Panc1 (cell line): ENCODE results near the gene MTF2. TPM values are rescaled to one million over a fixed set of nuclear protein-coding genes. Genes with fewer than 3 reads are reported as not detected.
A peak's percentile ranks its signal among the peaks of the same experiment; 100 is the strongest.

Experiments used
- ATAC-seq: fragments of 200-7000 bp; cut with Tn5 transposase; 2 replicates; pipeline ENCODE4 v1.9.1; 2020; ENCODE audit warnings: mild to moderate bottlenecking, moderate library complexity
- BruUV-seq: library from RNA; stranded (reverse); fragments of 400-500 nt; replicated peaks from 2 replicates; lab custom pipeline; 2021; lab: Mats Ljungman, UMichigan
- CTCF ChIA-PET: fragments of 300-600 bp; sonication (Branson Sonifier 250); formaldehyde crosslinking; loops from one replicate; lab custom pipeline; 2022; ENCODE audit warnings: antibody characterized with exemption; lab: Charles Lee
- POLR2A ChIA-PET: fragments of 300-600 bp; sonication (Branson Sonifier 250); formaldehyde crosslinking; loops from one replicate; lab custom pipeline; 2022; ENCODE audit warnings: antibody characterized with exemption; lab: Charles Lee
- DNase-seq: peaks from one replicate; pipeline ENCODE4 v3.0.0-alpha.2; 2010; ENCODE audit warnings: low read depth, low spot score
- H3K27ac ChIP-seq: 2 replicates; pipeline ENCODE4 v1.5.1; 2011; ENCODE audit warnings: mild to moderate bottlenecking, low read length, inconsistent platforms
- H3K27me3 ChIP-seq: fragments of 200-500 bp; sonication (Bioruptor generic); 2 replicates; pipeline ENCODE4 v1.6.0; 2014; ENCODE audit warnings: low read length, inconsistent platforms; ENCODE audit not compliant: control insufficient read depth, insufficient read depth
- H3K36me3 ChIP-seq: fragments of 200-500 bp; sonication (Bioruptor generic); 2 replicates; pipeline ENCODE4 v1.5.1; 2014; ENCODE audit warnings: inconsistent platforms, mild to moderate bottlenecking, low read length, moderate library complexity; ENCODE audit not compliant: control insufficient read depth, insufficient read depth
- H3K4me1 ChIP-seq: 2 replicates; pipeline ENCODE4 v1.5.1; 2011; ENCODE audit warnings: inconsistent platforms, mild to moderate bottlenecking, low read length, moderate library complexity; ENCODE audit not compliant: control insufficient read depth, insufficient read depth
- H3K4me3 ChIP-seq, 2 experiments: 2 replicates each; pipeline ENCODE4 v1.5.1; 2011 to 2012; ENCODE audit warnings: low read depth in 2 of 2, low read length in 2 of 2, mild to moderate bottlenecking in 2 of 2, inconsistent platforms in 1 of 2, moderate library complexity in 1 of 2
- H3K9me3 ChIP-seq: fragments of 200-500 bp; sonication (Bioruptor generic); 2 replicates; pipeline ENCODE4 v1.5.1; 2014; ENCODE audit warnings: low read depth, mild to moderate bottlenecking, inconsistent platforms, low read length, moderate library complexity; ENCODE audit not compliant: control insufficient read depth, insufficient read depth
- POLR2AphosphoS5 ChIP-seq: IDR thresholded peaks from 2 replicates; pipeline ENCODE4 v1.6.1; 2012; ENCODE audit warnings: mild to moderate bottlenecking, low read depth, low read length, moderate library complexity
- SIN3A ChIP-seq: IDR thresholded peaks from 2 replicates; pipeline ENCODE4 v1.6.1; 2012; ENCODE audit warnings: low read depth, mild to moderate bottlenecking, low read length, moderate library complexity, borderline replicate concordance; ENCODE audit not compliant: insufficient read depth
- TCF7L2 ChIP-seq: IDR thresholded peaks from 2 replicates; pipeline ENCODE4 v1.6.1; 2011; ENCODE audit warnings: mild to moderate bottlenecking, low read depth, low read length, inconsistent platforms
- in situ Hi-C: cut with HindIII; loops from 2 replicates; pipeline ENCODE4 v1.10.0; 2016; ENCODE audit warnings: low sequenced_read_pairs, low pct_unique_long_range_greater_than_20kb
- intact Hi-C: fragments of 100-400 bp; cut with micrococcal nuclease; formaldehyde crosslinking; loops from one replicate; pipeline ENCODE4 v1.10.0; 2022; ENCODE audit not compliant: unreplicated experiment
- total RNA-seq: library from RNA; stranded (reverse); gene quantifications from one replicate; pipeline ENCODE4 v1.2.1, GENCODE V29; 2021; ENCODE audit not compliant: unreplicated experiment
- TF ChIP-seq, protein P1 (sequence below), 2 experiments: IDR thresholded peaks; 2 replicates each; pipeline ENCODE4 v1.6.1; 2011 to 2012; ENCODE audit warnings: low read depth in 2 of 2, control low read depth in 1 of 2, low read length in 1 of 2, mild to moderate bottlenecking in 1 of 2, moderate library complexity in 1 of 2; ENCODE audit not compliant: insufficient read depth in 1 of 2
- TF ChIP-seq, protein P2 (sequence below): fragments of 450-650 bp; IDR thresholded peaks from 2 replicates; pipeline ENCODE4 v1.5.1; 2017; ENCODE audit warnings: mild to moderate bottlenecking

MTF2 gene
- total RNA-seq, 1 experiment from 2014 or later, result 24.8 TPM

DNA sequence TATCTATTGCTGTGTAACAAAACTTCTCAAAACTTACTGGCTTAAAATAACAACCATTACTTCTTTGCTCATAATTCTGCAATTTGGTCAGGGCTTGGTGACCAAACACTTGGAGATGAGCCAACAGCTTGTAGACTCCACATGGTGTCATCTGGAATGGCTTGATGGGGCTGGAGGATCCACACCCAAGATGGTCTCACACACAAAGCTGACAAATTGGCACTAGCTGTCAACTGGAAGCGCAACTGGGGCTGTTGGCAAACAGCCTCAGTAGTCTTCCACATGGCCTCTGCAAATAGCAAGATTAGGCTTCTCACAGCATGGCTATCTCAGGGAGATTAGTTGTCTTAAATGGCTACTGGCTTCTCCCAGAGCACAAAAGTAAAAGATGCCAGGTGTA lies 27.1 kb upstream of the MTF2 start:
- no peak for DNase-seq
- CTCF ChIA-PET, result no interaction called here

DNA sequence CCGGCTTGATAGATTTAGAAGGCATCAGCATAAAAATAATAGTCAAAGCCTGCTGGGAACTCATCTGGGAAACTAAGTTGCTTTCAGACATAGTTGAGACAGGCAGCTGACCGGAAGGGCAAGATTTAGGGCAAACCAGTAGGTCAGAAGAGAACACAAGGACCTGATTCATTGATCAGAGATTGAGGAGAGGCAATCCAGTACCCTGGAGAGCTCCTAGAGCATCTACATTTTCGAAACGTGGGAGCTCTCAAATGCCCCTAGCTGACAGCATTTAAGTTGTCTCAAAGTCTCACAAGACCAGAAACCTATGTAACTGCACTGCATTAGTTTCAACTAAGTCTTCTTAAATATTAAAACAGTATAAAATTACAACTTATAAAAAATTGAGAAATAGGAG lies 22.9 kb upstream of the MTF2 start:
- POLR2A ChIA-PET, result no interaction called here
- no peak for DNase-seq
- Histone ChIP-seq H3K27me3 (peaks cover 2% of the 10 kb centered on the region; the same call in 1 of the 2 replicates), H3K4me1 (no peaks in the 10 kb centered on the region), H3K27ac (no peak overlapping the region), H3K4me3 (no peak overlapping the region), H3K9me3 (no peaks in the 10 kb centered on the region), H3K36me3 (no peaks in the 10 kb centered on the region)
- no peak for ATAC-seq
- CTCF ChIA-PET, result no interaction called here
- in situ Hi-C loops, result no loop called here
- intact Hi-C loops, result no loop called here
- no TSS peak for BruUV-seq
- TF ChIP-seq, protein P1, sequence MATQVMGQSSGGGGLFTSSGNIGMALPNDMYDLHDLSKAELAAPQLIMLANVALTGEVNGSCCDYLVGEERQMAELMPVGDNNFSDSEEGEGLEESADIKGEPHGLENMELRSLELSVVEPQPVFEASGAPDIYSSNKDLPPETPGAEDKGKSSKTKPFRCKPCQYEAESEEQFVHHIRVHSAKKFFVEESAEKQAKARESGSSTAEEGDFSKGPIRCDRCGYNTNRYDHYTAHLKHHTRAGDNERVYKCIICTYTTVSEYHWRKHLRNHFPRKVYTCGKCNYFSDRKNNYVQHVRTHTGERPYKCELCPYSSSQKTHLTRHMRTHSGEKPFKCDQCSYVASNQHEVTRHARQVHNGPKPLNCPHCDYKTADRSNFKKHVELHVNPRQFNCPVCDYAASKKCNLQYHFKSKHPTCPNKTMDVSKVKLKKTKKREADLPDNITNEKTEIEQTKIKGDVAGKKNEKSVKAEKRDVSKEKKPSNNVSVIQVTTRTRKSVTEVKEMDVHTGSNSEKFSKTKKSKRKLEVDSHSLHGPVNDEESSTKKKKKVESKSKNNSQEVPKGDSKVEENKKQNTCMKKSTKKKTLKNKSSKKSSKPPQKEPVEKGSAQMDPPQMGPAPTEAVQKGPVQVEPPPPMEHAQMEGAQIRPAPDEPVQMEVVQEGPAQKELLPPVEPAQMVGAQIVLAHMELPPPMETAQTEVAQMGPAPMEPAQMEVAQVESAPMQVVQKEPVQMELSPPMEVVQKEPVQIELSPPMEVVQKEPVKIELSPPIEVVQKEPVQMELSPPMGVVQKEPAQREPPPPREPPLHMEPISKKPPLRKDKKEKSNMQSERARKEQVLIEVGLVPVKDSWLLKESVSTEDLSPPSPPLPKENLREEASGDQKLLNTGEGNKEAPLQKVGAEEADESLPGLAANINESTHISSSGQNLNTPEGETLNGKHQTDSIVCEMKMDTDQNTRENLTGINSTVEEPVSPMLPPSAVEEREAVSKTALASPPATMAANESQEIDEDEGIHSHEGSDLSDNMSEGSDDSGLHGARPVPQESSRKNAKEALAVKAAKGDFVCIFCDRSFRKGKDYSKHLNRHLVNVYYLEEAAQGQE (IDR thresholded peaks at IDR 0.05; ENCODE audit: insufficient read depth in 1 of 2, low read depth in 2 of 2, low read length in 1 of 2), result peak; percentile 79 to 85
- no peak for TF ChIP-seq TCF7L2

More for the DNA sequence above, 27.1 kb upstream of the MTF2 start:
- Histone ChIP-seq H3K36me3 (no peaks in the 10 kb centered on the region), H3K4me1 (no peaks in the 10 kb centered on the region), H3K27ac (no peak overlapping the region), H3K9me3 (no peaks in the 10 kb centered on the region), H3K27me3 (peaks cover 2% of the 10 kb centered on the region; the same call in 1 of the 2 replicates), H3K4me3 (no peak overlapping the region)
- POLR2A ChIA-PET, result no interaction called here
- intact Hi-C loops, result no loop called here
- no peak for ATAC-seq
- BruUV-seq, result no TSS peak
- TF ChIP-seq SIN3A (no peak), POLR2AphosphoS5 (no peak), TCF7L2 (no peak)
- TF ChIP-seq, protein P2, sequence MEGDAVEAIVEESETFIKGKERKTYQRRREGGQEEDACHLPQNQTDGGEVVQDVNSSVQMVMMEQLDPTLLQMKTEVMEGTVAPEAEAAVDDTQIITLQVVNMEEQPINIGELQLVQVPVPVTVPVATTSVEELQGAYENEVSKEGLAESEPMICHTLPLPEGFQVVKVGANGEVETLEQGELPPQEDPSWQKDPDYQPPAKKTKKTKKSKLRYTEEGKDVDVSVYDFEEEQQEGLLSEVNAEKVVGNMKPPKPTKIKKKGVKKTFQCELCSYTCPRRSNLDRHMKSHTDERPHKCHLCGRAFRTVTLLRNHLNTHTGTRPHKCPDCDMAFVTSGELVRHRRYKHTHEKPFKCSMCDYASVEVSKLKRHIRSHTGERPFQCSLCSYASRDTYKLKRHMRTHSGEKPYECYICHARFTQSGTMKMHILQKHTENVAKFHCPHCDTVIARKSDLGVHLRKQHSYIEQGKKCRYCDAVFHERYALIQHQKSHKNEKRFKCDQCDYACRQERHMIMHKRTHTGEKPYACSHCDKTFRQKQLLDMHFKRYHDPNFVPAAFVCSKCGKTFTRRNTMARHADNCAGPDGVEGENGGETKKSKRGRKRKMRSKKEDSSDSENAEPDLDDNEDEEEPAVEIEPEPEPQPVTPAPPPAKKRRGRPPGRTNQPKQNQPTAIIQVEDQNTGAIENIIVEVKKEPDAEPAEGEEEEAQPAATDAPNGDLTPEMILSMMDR, result no peak
- TF ChIP-seq, protein P1 (IDR thresholded peaks at IDR 0.05; ENCODE audit: insufficient read depth in 1 of 2, low read depth in 2 of 2, low read length in 1 of 2), result no peak
- in situ Hi-C loops, result no loop called here
